WERI-Rb-1 (cell line): Measurements from ENCODE around the gene CACNA2D4.

Source experiments
- DNase-seq: peaks from one replicate; pipeline ENCODE4 v3.0.0-alpha.2; 2020
- H3K27ac ChIP-seq: fragments of 250-450 bp; sonication (Bioruptor Pico); 2 replicates; pipeline ENCODE4 v1.5.1; 2020; ENCODE audit warnings: mild to moderate bottlenecking, moderate library complexity
- H3K27me3 ChIP-seq: fragments of 250-450 bp; sonication (Bioruptor Pico); 2 replicates; pipeline ENCODE4 v1.5.1; 2021; ENCODE audit warnings: mild to moderate bottlenecking, low read depth, moderate library complexity; ENCODE audit not compliant: insufficient read depth, severe bottlenecking
- H3K36me3 ChIP-seq: fragments of 250-450 bp; sonication (Bioruptor Pico); 2 replicates; pipeline ENCODE4 v1.5.1; 2020; ENCODE audit warnings: mild to moderate bottlenecking, moderate library complexity
- H3K4me3 ChIP-seq: 2 replicates; pipeline ENCODE4 v1.5.1; 2011; ENCODE audit warnings: low read depth, mild to moderate bottlenecking, control low read depth, low read length
- H3K9me3 ChIP-seq: fragments of 250-450 bp; sonication (Bioruptor Pico); 2 replicates; pipeline ENCODE4 v1.5.1; 2021; ENCODE audit warnings: mild to moderate bottlenecking, moderate library complexity; ENCODE audit not compliant: severe bottlenecking
- CTCF ChIP-seq: IDR thresholded peaks from 2 replicates; pipeline ENCODE4 v1.5.1; 2011; ENCODE audit warnings: low read depth, mild to moderate bottlenecking, control low read depth, inconsistent platforms, low read length

CACNA2D4 gene

GRCh38 chr12:1918081-1918883, at the start of gene CACNA2D4:
Gene CACNA2D4 (minus strand): TSS chr12:1918652. CDS start chr12:1918473, 179 bp downstream.
- peak within 1 kb of the TSS; percentile 89 for H3K27ac ChIP-seq
- no peaks in the 10 kb centered on the region for H3K9me3 ChIP-seq
- H3K27me3 ChIP-seq, result no peaks in the 10 kb centered on the region
- H3K36me3 ChIP-seq, result no peaks in the 10 kb centered on the region
- H3K4me3 ChIP-seq, result peak within 1 kb of the TSS; percentile 54
- peak; percentile 95 for DNase-seq
- no peak for TF ChIP-seq CTCF

- Histone ChIP-seq H3K36me3 (peaks cover 6% of the 10 kb centered on the region), H3K27ac (no peak overlapping the region), H3K27me3 (no peaks in the 10 kb centered on the region), H3K4me3 (no peak overlapping the region), H3K9me3 (no peaks in the 10 kb centered on the region)
- no peak for TF ChIP-seq CTCF
- no peak for DNase-seq
These were observed 48.2 kb upstream of the CACNA2D4 start for GRCh38 chr12:1966561-1967226.

GRCh38 chr12:1965916-1966315, 47.5 kb upstream of the CACNA2D4 start:
- no peak overlapping the region for H3K4me3 ChIP-seq
- H3K27me3 ChIP-seq, result no peaks in the 10 kb centered on the region
- DNase-seq, result no peak
- H3K9me3 ChIP-seq, result no peaks in the 10 kb centered on the region
- H3K27ac ChIP-seq, result no peak overlapping the region
- no peak for TF ChIP-seq CTCF
- peaks cover 9% of the 10 kb centered on the region for H3K36me3 ChIP-seq

- no peak for TF ChIP-seq CTCF
- Histone ChIP-seq H3K9me3 (no peaks in the 10 kb centered on the region), H3K27ac (no peak overlapping the region), H3K27me3 (no peaks in the 10 kb centered on the region), H3K36me3 (peaks cover 9% of the 10 kb centered on the region), H3K4me3 (no peak overlapping the region)
- DNase-seq, result no peak
These were observed 43.9 kb upstream of the CACNA2D4 start for GRCh38 chr12:1962051-1963020.

- Histone ChIP-seq H3K4me3 (no peak overlapping the region), H3K27me3 (no peaks in the 10 kb centered on the region), H3K36me3 (peaks cover 27% of the 10 kb centered on the region), H3K9me3 (no peaks in the 10 kb centered on the region), H3K27ac (no peak overlapping the region)
- TF ChIP-seq CTCF, result no peak
- DNase-seq, result no peak
These were observed 38.3 kb upstream of the CACNA2D4 start for GRCh38 chr12:1956716-1957115.
